ENCODE measurements around the gene KCNIP3.
"Not testable (repeated sequence)": the region's sequence is repeated elsewhere in the genome, so short reads cannot be mapped to it uniquely, and the experiment has no call there.

The KCNIP3 gene

GRCh38 chr2:95374451-95374920, 77.3 kb downstream of the KCNIP3 start:
- DNase-seq, result no peak

DNA sequence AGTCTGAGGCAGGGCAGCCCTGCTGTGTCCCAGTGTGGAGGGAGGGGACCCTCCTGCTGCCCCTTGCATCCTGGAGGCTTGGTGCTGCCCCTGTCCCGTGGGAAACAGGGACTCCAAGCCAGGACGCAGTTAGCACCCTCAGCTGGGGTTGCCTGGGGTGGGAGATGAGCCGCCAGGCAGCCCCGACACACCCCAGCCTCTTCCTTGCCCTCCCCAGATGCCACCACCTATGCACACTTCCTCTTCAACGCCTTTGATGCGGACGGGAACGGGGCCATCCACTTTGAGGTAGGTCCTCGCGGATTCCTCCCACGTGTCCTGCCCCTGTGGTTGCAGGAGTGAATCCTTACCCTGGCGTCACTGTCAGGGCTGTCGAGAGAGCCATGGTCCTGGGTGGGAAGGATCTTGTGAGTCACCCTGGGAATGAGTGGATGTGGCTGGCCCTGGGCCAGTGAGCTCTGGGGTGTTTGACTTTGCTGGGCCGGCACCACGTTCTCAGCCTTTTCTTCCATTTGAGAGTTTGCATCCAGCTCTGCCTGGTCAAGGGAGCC, 77.8 kb downstream of the KCNIP3 start:
- DNase-seq, result no peak

- DNase-seq, result no peak
Measured at GRCh38 chr2:95375532-95376150, 78.5 kb downstream of the KCNIP3 start.

DNA sequence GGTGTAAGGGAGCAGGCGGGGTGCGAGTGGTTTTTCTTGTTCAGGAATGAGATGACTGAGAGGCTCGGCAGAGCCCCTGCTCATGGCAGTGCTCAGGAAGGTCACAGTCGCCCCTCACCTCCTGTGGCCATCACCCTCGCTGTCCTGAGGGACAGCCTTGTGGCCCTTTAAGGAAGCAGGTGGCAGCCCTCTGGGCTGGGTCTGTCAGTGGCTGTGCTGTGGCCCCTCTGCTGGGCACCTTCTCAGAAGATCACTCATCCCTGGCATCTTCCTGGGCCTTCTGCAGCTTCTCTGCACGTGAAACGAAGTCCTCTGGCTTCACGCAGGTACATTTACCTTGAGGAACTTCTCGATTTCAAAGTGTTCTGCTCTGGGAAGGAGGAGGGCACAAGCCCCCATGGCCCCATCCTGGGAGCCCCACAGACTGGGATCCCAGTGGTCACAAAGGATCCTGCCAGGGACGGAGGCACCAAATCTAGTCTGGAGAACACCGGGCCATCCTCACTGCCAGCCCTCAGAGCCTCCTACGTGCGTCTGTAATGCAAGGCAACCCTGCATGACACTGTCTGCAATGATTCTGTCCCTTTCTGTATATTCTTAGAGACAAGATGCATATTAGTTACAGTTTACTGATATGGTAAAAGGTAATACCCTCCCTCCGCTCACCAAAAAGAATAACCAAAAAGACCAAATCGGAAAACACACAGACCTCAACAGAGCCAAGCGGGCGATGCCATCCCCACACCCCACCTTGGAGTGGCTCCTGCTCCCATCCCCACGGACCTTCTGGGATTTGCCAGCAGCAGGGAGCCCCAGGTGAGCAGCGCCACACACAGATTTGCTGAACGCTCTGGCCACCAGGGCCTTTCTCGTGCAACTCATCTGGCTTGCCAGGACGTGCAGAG, 79.4 kb downstream of the KCNIP3 start:
- DNase-seq, result no peak

DNA sequence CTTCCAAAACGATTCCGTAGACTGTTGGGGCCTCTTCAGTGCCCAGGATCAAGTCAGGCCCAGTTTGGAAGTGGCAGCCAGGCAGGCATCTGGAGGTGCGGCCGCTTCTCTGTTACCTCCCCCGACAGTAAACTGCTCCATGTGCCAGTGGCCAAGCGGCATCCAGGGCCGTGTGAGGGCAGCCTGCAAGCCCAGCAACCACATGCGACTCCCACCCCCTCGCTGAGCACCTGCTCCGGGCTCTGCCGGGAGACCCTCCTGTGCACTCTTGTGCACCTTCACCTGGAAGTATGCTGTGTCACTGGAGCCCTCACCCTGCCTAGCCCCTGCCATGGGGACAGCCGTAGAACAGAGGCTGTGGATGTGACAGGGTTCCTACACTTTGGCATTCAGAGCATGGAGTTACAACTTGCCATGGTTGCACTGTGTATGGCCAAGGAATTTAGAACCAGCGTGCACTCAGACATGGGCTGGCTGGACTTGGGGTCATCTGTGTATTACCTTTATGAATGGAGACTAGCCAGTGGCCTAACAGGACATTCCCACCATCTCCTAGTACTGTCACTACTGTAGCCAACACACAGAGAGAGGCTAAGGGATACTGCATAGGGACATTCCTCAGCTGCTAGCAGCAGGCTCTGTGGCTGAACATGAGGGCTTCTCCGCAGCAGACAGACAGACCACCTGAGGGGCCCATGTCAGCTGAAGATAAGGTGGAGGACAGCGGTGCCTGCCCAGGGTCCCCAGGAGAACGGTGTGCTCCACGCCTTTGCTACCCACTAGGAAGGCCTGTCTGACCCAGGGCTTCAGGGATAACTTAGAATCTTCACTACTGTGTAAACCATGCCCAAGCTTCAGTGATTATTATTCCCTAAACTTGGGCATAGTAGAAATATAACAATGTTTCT, 80.3 kb downstream of the KCNIP3 start:
- DNase-seq, result no peak

GRCh38 chr2:95378281-95378680, 81.1 kb downstream of the KCNIP3 start:
- DNase-seq, result not testable (repeated sequence)

DNA sequence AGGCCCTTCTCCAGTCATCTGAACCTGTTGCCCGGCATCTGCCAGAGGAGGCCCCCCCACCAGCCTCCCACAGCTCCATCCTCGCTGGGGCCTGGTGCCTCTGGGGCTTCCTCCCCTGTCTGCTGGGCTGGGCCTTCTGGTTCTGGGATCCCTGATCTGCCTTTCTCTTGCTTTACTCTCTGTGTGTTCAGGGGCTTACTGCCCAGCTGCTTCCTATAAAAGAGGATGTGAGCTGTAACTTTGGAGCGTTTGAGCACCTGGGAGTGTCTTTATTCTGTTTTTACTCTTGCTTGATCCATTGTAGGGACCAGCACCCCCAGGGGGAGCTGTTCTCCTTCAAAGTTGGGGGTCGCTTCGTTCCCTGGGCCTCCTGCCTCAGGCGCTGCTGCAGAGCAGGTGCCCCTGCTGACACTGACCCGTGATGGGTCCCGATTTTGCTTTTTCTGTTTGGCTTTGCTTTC, 82.3 kb downstream of the KCNIP3 start:
- DNase-seq, result no peak

DNA sequence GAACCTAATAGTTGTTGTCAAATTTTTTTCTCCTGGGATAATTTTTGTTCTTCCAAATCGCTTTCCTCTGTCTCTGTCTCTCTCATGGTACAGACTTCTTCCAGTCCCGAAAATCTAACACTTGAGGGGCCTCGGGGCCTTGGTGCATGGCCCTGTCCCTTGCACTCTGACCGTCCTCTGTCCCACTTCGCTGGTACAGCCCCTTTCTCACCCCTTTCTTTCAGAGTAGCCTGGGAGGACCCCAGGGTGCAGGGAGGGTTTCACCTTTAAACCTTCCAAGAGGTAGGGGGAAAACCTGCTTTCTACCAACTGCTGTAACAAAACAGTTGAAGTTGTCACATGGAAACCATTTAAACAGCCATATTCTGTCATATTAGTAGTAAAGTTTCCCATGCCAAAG, 83.1 kb downstream of the KCNIP3 start:
- DNase-seq, result no peak

GRCh38 chr2:95380731-95381130, 83.6 kb downstream of the KCNIP3 start:
- DNase-seq, result no peak

- no peak for DNase-seq
Measured at GRCh38 chr2:95381212-95382191, 84.4 kb downstream of the KCNIP3 start.

DNA sequence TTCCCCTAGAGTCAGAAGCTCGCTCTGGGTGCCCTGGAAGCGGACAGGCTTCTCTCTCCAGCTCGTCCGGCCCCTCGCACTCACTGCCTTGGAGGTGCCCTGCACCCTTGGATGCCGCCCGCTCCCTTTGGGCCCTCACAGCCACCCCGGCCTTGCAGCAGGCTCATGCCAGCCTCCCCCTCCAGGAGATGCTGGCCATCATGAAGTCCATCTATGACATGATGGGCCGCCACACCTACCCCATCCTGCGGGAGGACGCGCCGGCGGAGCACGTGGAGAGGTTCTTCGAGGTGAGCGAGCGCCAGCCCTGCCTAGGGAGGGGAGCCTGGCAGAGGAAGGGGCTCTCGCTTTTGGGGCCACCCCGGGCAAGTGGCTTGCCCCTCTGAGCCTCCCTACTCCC, 85.0 kb downstream of the KCNIP3 start:
- no peak for DNase-seq

GRCh38 chr2:95382686-95383634, 85.8 kb downstream of the KCNIP3 start:
- no peak for DNase-seq

DNA sequence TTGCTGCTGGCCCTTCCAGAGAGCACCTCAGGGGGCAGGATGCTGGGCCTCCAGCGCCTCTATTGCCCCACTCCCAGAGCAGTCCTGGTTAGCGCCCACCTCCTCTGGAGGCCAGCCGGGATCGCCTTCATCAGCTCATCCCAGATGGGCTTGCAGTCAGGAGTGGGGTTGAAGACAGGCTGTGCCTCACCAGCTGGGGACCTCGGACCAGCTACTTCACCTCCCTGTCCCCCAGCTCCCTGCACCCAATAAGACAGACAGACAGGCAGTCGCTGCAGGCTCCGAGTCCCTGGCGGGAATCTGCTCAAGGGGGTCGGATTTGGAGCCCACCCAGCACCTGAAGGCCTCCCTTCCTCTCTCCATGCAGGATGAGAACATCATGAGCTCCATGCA, 86.5 kb downstream of the KCNIP3 start:
- DNase-seq, result no peak

DNA sequence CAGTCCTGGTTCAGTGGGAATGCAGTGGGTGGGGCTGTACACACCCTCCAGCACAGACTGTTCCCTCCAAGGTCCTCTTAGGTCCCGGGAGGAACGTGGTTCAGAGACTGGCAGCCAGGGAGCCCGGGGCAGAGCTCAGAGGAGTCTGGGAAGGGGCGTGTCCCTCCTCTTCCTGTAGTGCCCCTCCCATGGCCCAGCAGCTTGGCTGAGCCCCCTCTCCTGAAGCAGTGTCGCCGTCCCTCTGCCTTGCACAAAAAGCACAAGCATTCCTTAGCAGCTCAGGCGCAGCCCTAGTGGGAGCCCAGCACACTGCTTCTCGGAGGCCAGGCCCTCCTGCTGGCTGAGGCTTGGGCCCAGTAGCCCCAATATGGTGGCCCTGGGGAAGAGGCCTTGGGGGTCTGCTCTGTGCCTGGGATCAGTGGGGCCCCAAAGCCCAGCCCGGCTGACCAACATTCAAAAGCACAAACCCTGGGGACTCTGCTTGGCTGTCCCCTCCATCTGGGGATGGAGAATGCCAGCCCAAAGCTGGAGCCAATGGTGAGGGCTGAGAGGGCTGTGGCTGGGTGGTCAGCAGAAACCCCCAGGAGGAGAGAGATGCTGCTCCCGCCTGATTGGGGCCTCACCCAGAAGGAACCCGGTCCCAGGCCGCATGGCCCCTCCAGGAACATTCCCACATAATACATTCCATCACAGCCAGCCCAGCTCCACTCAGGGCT, 87.9 kb downstream of the KCNIP3 start:
- no peak for DNase-seq

- DNase-seq, result no peak
Measured at GRCh38 chr2:95385570-95385984, 88.4 kb downstream of the KCNIP3 start.

GRCh38 chr2:95386031-95386430, 88.9 kb downstream of the KCNIP3 start:
- DNase-seq, result no peak

DNA sequence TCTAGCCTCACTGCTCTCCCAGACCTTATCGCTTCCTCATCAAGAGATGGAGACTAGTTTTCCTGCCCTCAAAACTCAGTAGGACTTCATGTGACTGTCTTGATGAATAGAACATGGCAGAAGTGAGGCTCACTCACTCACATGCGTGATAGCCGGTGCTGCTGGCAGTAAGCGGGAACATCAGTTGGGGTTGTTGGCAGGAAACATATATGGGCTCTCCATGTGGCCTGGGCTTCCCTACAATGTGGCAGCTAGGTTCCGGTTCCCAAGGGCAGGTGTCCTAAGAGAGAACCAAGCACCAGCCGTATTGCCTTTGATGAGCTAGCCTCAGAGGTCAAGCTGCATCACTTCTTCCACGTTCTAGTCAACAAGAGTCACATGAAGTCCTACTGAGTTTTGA, 90.2 kb downstream of the KCNIP3 start:
- DNase-seq, result no peak

- no peak for DNase-seq
Measured at GRCh38 chr2:95388091-95388692, 91.0 kb downstream of the KCNIP3 start.

DNA sequence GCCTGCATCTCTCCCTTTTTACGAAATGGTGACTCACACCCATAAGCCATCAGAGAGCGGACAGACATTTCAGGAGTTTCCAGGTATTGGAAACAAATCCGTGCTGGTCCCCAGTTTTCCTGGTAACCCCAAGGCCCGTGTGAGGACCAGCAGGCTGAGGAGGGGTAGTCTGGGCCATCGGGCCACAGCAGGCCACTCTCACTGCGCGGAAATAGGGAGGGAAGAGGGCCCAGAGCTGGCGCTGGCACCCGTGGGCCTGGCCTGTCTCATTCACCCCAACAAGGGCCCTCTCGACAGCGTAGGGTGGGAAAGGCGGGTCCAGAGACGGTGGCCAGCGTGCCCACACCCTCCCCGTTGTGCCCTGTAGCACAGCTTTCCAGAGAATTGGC, 91.7 kb downstream of the KCNIP3 start:
- no peak for DNase-seq

Data from activated effector memory CD4-positive, alpha-beta T cell treated with Interleukin-2 at 50 U/mL for 16 hours (primary cell).